Stimulated activated CD4-positive, alpha-beta T cell treated with anti-CD3 and anti-CD28 coated beads, Interleukin-1b, Interleukin-23, amount 100 ng/mL, for 24 hours (primary cell): ENCODE measurements around the gene INO80.

Source experiments
- DNase-seq, 4 experiments: peaks; one replicate each; pipeline ENCODE4 v3.0.0-alpha.2; 2020; ENCODE audit warnings: low read depth in 4 of 4, low spot score in 1 of 4

INO80 gene

DNA sequence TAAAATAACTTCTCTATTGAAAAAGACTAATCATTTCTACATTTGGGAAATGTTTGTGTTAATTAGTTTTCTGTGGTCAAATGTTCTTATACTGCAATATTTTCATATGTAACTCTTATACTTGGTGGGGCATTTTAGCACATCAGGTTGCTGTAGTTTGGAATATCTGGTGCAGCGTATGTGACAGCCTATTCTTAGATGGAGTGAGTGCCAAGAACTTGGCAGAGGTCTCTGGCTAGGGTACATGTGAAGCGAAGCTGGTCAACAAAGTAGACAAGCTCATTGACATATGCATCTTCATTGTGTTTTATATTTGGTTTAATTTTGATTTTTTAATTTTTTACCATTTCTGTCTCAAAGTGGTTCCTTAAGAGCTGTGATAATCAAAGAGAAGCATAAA is 109.6 kb downstream of the INO80 start:
- no peak for DNase-seq

DNA sequence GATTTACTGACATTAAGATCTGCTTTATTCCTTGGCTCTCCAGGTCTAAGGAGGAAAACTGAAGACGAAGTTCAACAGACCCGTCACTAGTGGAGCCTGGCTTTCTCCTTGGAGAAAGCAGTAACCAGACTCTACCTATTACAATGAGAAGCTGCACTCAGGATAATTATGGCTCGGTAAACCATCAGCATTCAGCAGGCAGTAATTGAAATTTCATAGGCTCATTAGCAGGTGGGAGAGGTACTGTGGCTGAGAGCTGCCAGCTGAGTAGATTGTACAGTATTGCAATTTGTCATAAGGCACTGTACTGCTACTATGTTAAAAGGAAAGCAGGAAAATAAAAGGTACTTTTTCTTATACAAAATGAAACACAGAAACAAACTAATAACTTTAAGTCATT is 111.6 kb downstream of the INO80 start:
- DNase-seq, result no peak

DNA sequence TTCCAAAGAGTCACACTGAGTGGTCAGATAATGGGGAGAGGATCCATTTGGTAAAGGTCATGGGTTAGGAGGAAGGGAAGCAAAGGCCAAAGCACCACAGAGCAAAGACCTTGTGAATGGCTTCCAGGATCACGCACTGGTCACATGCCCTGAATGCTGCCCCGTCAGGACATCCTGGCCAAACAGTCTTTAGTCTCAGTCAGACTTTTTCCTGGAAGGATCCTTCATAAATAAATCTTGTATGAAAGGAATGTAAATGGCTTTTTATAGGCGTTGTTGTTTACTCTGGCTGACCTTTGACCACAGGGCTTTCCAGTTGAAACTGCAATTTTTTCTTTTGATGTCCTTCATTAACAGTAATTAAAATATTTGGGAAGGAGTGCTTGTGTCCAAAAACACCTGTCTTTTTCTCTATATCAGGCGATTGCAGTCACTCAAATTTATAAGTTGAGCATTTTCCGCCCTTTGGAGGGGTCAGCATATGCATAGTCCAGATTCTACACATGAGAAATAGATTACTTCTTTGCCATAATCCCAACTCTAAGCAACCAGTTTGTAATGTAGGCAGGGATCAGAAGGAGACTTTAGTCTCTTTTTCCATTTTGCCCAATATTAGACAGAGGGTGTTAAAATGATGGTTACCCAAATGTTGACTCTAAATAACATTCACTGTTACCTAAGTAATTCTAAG is 114.4 kb downstream of the INO80 start:
- no peak for DNase-seq

DNA sequence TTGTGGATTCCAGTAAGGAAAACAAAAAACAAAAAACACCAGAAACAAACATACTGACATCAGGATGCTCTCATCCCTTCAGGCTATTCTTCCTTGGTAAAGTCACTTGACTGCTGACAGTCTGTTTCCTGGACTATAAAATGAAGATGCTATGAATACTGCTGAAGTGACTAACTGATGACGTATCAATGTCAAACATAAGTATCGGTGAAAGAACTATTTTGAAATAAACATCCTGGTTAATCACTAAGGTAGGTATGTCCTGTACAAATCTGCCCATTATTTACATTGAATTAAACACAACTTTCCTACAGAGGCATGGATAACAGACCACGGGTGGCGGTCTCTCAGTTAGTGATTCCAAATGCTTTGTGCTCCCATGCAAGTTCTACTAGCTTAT is 116.9 kb downstream of the INO80 start:
- DNase-seq, result no peak

DNA sequence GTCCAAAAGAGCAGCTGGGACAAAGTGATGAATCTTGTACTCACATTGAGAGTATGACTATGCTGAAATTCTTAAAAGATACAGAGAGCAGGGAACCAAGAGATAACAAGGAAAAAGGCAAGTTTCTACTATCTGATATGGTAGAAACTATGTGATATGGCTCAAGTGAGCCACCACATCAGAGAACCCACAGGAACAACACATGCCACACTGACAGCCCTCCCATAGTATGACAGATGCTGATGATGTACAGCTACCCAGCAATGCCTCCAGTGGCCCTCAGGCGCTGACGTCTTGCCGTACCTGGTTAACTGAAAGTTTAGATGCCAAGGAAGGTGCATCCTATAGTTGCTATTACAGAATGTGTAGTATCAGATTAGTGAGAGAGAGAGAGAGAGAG is 120.4 kb downstream of the INO80 start:
- DNase-seq, result no peak

DNA sequence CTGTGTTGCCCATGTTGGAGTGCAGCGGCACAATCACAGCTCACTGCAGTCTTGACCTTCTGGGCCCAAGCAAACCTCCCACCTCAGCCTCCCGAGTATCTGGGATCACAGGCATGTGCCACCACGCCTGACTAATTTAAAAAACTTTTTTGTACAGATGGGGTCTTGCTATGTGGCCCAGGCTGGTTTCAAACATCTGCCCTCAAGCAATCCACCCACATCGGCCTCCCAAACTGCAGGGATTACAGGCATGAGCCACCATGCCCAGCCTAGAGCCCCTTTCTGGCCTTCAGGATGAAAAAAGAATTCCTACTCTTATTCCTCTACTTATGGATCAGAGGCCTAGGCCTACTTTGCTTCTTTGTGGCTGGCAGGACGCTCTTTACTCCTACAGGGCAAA is 123.3 kb downstream of the INO80 start:
- no peak for DNase-seq

DNA sequence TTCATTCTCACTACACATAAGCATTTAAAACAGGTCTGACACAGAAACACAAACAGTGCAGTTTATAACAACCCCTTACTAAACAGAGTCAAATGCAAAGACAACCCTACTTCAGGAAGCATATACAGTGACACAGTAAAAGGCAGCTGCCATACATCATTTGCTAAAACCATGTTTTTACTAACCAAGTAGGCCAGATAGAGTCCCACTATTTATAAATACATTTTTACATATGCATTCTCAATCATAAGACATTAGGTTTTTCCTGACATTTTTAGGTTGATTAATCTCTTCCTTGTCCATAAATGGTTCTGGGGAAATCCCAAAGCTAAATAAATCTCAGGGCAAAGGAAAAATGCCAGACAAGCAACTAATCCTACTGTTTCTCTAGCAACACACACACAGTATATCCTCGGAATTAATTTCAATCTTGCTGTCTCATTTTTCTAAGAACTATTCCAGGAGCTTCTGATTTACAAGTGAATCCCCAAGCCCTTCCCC is 123.8 kb downstream of the INO80 start:
- DNase-seq, result no peak

DNA sequence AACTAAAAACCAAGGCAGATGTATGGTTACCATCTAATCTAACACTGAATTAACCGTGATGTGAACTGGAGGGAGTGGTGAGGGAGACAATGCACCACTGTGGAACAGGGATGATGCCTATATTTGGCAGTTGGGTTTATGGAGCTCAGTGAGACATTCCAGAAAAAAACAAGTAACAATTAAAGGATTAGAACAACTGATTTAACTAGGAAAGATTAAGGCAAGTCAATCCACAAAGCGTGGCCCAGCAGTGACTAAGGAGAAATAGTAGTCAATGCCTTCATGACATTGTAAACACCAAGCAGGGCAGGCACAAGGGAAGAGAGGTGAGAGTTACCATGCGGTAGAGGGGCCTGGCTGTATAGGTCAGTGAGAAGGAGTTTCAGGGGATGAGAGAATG is 124.7 kb downstream of the INO80 start:
- no peak for DNase-seq

DNA sequence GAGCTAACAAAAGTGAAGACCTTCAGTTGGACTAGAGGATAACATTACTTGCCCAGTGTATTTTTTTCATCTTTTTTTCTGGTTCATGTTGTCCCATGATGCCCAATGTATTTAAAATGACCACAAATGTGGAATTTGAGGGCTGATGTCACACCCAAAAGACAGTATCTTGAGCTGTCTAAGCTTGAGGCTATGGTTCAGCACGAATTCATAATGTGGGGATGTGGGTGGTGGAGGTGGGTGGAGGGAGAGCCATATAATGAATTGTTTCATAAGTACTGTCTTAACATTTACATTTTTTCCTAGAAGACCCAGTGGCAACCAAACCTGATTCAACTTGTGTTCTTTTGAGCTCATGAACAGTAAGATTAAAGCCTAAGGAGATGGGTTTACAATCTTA is 125.3 kb downstream of the INO80 start:
- no peak for DNase-seq

DNA sequence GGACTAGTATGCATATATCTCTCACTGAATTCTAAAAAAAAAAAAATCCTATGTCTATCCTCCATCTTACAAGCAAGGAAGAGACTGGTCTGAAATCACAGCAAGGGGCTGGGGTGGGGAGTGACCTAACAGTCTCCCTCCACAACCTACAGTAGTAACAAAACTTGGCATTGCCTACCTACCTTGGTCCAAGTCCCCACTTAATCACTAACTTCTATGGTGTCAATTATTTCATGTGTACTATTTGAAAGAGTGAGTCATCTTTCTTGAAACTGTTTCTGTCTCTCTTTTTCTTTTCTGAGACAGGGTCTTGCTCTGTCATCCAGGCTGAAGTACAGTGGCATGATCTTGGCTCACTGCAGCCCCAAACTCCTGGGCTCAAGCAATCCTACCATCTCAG is 126.0 kb downstream of the INO80 start:
- DNase-seq, result no peak

DNA sequence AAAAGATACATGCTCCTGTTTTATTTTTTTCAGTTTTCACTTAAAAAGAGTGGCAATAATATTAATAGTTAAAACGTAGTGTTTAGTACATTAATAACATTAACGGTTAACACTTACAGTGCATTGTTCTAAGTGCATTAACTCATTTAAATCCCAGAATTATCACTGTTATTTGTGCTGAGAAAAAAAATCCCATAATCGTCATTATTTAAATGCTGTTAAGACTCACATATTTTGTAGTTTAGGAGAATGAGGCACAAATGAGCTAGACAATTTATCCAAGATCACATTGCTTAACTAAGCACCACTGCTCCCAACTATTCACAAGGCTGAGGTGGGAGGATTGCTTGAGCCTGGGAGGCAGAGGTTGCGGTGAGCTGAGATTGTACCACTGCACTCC is 127.9 kb downstream of the INO80 start:
- no peak for DNase-seq

DNA sequence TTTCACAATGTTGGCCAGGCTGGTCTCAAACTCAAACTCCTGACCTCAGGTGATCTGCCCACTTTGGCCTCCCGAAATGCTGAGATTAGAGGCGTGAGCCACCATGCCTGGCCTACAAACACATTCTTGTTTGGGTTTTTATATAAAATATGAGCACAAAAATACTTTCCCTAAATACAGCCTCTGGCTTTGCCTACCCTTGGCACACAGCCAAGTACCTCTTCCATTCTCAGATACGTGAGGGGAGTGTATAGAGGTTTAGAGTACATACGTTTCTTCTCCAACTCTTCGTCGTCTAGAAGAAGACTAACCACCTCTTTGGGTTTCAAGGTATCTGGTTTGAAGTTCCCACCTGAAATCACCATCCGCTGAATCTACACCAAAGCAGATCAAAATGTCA is 129.3 kb downstream of the INO80 start:
- DNase-seq, result no peak

DNA sequence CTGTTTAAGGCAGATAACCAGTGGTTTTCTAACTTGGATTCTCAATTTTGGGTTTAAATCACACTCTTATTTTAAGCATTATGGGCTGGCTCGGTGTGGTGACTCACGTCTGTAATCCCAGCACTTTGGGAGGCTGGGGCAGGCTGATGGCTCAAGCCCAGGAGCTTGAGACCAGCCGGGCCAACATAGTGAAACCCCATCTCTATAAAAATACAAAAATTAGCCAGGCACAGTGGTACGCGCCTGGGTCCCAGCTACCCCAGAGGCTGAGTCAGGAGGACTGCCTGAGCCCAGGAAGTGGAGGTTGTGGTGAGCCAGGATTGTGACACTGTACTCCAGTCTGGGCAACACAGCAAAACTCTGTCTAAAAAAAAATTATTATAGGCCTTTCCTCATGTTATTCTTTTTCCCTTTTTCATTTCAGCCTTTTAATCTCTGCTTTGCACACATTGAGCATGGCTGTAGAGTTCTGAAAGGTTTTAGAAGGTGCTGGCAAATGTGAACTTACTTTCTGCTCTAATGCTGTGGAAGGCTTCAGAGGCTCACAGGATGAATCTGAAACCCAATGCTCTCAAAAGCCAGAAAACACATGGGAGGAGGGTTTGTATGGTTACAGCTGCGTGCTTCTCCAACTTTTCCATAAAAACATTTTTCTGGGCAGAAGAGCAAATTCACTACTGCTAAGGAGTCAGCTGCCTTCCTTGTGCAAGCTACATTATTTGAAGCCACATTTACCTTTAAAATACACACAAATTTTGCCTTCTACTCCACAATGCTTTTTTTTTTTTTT is 130.3 kb downstream of the INO80 start:
- no peak for DNase-seq

DNA sequence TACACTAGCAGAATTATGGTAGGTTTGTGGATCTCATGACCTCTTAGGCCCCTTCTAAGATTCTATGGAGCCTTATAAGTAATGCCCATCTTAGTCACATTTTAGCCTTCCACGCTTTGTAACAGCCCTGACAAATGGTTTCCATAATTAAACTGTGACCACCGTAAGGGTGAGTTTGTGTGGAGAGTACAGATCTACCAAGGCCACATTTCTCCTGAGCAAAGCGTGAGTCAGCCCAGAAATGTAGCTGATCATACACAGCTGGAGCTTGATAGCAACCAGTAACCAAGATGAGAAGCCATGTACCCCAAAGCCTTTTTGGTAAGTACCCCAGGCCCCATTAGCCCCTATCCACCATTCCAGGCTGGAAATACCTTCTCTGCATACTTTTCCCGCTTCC is 131.1 kb downstream of the INO80 start:
- no peak for DNase-seq

DNA sequence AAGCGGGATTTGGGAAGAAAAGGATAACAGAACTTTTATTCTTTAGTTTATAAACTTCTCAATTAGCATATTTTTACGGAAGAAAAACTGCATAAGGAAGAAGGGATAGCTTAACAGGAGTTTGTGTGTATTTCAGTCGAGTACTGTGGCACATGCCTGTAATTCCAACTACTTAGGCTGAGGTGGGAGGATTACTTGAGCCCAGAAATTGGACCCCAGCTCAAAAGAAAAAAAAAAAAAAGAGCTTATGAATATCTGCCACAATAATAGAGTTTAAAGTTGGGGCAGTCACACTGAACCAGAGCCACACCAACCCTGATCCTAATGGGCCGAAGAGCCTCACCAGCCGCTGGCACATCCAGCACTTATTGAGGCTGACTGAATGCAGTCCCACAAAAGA is 131.7 kb downstream of the INO80 start:
- DNase-seq, result no peak

DNA sequence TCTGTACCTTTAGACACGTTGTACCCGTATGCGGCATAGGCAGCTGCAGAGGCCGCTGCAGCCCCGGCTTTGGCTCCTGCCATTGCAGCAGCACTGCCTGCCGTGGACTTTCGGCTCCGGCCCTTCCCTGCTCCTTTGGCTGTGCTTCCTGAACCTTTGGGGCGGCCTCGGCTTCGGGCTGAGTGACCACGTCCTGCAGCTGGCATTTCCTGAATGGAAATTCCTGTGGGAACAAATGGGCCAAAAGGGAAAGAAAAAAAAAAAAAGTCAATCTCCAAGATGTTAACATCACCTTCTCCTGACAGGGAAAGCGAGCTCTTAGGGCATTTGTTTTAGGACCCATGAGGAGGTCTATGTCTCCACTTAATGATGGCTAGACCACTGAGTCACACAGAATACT is 133.2 kb downstream of the INO80 start:
- DNase-seq, result no peak

DNA sequence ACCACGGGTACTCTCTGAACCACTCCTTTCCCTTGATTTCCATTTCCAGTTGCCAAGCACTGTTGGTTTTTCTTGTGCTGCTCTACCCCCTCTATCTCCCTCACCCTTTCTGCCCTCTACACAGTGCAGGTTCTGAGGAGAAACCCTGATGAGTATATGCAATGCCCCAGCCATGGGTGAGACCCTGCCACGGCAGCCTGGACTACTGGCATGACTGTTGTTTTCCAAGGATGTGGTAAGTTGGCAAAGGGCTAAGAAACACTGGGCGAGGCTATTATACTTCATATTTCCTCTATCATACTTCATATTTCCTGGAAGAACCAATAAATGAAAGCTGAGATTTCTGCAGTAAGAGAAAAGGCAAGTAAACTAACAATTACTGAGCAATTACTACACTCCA is 134.9 kb downstream of the INO80 start:
- DNase-seq, result no peak

DNA sequence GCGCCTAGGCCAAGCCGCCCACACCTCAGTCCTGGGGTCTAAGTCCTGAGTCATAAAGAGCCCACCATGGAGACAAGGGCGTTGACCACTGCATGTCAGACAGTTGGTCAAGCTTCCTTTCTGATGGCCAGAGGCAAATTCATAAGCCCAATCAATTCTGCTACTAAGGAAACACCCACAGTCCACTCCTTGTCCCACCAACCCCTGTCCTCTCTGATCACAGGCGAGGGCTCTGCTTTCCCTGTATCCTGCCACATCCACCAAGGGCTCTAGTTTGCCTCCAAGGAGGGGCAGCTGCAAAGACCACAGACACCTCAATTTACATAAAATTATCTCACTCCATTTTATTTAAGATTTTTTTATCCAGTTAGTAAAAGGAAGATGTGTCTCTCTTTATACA is 137.5 kb downstream of the INO80 start:
- DNase-seq, result no peak

DNA sequence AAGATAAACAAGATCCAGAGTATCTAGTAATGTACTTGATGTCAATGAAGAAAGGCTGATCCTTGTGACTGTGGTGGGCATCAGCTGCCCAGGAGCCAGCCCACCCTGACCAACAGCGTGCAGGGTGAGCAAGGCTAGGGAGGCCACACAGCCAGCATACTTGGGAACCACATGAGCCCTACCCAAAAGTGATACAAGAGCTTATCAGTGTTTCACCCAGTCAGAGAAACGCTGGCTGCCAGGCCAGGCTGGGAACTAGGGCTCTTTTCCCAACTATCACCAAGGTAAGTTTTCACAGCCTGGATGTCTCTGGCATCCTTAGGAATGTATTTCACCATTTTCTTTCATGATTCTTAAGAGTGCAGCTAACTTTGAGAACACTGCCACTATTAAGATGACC is 137.9 kb downstream of the INO80 start:
- DNase-seq, result no peak

DNA sequence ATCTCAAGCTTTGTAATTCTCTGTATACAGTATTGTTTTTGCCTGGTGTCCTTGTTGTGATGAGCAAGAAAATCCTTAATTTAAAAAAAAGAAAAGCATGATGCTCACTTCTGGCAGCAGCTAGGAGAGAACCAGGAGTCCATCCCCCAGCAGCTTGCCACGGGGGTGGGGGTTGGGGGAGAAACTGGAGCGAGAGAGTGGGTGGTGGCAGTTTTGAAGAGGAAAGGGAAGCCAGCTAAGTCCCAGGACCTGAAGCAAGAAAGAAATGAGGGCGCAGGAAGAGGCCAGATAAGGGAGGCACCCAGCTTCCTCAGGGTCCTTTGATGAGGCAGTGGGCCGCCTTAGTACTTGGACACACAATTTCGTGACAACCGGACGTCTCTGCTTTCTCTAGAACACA is 139.3 kb downstream of the INO80 start:
- DNase-seq, result no peak

DNA sequence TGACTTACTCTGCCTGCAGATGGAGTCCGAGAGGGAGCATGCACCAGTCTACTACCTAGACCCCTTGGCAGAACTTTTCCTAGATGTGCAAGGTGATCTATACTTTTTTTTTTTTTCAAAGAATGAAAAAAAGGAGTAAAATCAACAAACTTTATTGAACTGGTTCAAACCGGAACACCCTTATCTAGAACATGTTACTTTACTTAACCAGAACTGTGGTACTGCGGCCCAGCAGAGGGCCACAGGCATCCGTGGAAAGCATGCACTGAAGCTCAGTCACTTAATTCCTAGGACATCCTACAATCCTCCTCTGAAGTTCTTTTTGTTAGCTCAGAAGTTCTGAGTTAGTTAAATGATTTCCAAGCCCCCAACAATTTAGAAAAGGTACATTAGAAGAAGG is 141.2 kb downstream of the INO80 start:
- DNase-seq, result no peak

DNA sequence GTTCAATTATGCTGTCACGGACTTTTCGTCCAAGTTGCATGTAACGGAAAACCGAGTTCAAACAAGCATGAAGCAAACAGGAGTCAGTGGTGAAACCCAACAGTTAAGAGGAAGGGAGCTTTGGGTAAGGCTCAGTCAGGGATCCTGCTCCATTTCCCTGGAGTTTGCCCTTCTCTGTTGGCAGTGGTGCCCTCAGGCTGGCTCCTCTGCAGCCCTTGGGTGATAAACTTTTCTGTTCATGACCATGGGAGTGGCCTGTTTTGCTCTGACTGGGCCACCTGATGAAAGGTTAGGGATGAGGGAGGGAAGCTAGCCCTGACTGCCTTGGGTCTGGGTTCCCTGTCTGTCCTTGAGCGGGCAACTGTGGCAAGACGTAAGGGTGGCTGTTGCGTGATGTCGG is 146.7 kb downstream of the INO80 start:
- DNase-seq, result no peak
